Gastrocnemius medialis (tissue), 4 donors: ENCODE results near the gene PRKAA2. TPM values are rescaled to one million over a fixed set of nuclear protein-coding genes. Genes with fewer than 3 reads are reported as not detected.
A peak's percentile ranks its signal among the peaks of the same experiment; 100 is the strongest.

Experiments used
- ATAC-seq, 2 donors: fragments of 150-250 bp; one replicate each; pipeline ENCODE4 v1.9.1; 2016
- DNase-seq, 2 donors: peaks; one replicate each; pipeline ENCODE4 v3.0.0-alpha.2; 2019
- H3K27ac ChIP-seq, 4 donors: fragments of 200-600 bp; sonication (generic); 1 replicate in 1 of 4; 2 replicates in 3 of 4; pipeline ENCODE4 v1.5.1; 2016 to 2018; ENCODE audit warnings: mild to moderate bottlenecking in 2 of 4, moderate library complexity in 1 of 4
- H3K27me3 ChIP-seq, 3 donors: fragments of 200-600 bp; sonication (generic) in 2 of 3; 1 replicate in 1 of 3; 2 replicates in 2 of 3; pipeline versions ENCODE4 v1.5.1 to v1.6.0; 2016 to 2019; ENCODE audit warnings: mild to moderate bottlenecking in 1 of 3, moderate library complexity in 1 of 3
- H3K36me3 ChIP-seq, 2 donors: fragments of 200-600 bp; sonication (generic) in 1 of 2; one replicate each; pipeline ENCODE4 v1.5.1; 2017 to 2018
- H3K4me1 ChIP-seq, 2 donors: fragments of 200-600 bp; sonication (generic) in 1 of 2; one replicate each; pipeline ENCODE4 v1.5.1; 2016 to 2017; ENCODE audit warnings: mild to moderate bottlenecking in 2 of 2
- H3K4me3 ChIP-seq, 4 donors: fragments of 200-600 bp; sonication (generic) in 3 of 4; 1 replicate in 1 of 4; 2 replicates in 3 of 4; pipeline ENCODE4 v1.5.1; 2016 to 2019; ENCODE audit warnings: mild to moderate bottlenecking in 2 of 4
- H3K9me3 ChIP-seq, 3 donors: fragments of 200-600 bp; sonication (generic) in 2 of 3; 1 replicate in 1 of 3; 2 replicates in 2 of 3; pipeline ENCODE4 v1.5.1; 2016 to 2019
- POLR2A ChIP-seq, 2 donors: fragments of 450-650 bp; IDR thresholded peaks; one replicate each; pipeline ENCODE4 v1.6.1; 2017; ENCODE audit warnings: antibody characterized with exemption in 2 of 2, mild to moderate bottlenecking in 2 of 2, moderate library complexity in 2 of 2
- in situ Hi-C, 4 donors: fragments of 200-750 bp; cut with MboI; loops; one replicate each; pipeline versions ENCODE4 v1.15.0 to v1.8.0; 2017; ENCODE audit warnings: low sequenced_read_pairs in 4 of 4
- intact Hi-C: fragments of 100-400 bp; cut with DNase I; formaldehyde crosslinking; loops from one replicate; pipeline ENCODE4 v1.15.1; 2023; ENCODE audit warnings: low total_unique reads
- total RNA-seq, 4 donors: library from RNA; depleted of rRNA; stranded (reverse); fragments of >200 nt; gene quantifications; one replicate each; pipeline versions ENCODE4 v1.1.0 to v1.2.3, GENCODE V29; 2016
- TF ChIP-seq, protein P1 (sequence below), 5 experiments: fragments of 450-650 bp in 3 of 5; fragments of 200-600 bp in 2 of 5; sonication (generic) in 2 of 5; IDR thresholded peaks in 4 of 5; conservative IDR thresholded peaks in 1 of 5; 1 replicate in 4 of 5; 2 replicates in 1 of 5; pipeline ENCODE4 v1.5.1; 2016 to 2019; ENCODE audit warnings: antibody characterized with exemption in 5 of 5, mild to moderate bottlenecking in 3 of 5, moderate library complexity in 3 of 5

Gene PRKAA2
- total RNA-seq, 4 donors from 2014 or later: 24.6 to 78.6 (median 70.9) TPM

DNA sequence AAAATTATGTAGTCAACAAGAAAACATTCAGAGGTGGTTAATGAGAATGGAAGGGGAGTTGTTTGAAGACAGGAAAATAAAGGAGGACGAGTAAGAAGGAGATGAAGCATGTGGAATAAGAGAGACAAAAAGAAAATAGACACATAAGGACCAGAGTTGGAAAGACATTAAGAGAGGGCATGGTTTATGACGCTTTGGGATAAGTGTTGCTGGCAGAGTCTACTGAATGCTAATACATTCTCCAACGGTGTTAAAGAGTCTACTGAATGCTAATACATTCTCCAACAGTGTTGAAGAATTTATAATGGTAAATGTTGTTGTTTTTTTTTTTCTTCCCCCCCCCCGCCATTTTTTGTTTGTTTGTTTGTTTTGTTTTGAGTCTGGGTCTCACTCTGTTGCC is 13.1 kb downstream of the PRKAA2 start:
- peaks cover 30 to 37% of the 10 kb centered on the region in 2 donors for H3K4me1 ChIP-seq
- no peaks in the 10 kb centered on the region for H3K9me3 ChIP-seq
- no peaks in the 10 kb centered on the region for H3K36me3 ChIP-seq
- no peak for ATAC-seq
- TF ChIP-seq POLR2A (IDR thresholded peaks at IDR 0.05): no peak
- TF ChIP-seq, protein P1, sequence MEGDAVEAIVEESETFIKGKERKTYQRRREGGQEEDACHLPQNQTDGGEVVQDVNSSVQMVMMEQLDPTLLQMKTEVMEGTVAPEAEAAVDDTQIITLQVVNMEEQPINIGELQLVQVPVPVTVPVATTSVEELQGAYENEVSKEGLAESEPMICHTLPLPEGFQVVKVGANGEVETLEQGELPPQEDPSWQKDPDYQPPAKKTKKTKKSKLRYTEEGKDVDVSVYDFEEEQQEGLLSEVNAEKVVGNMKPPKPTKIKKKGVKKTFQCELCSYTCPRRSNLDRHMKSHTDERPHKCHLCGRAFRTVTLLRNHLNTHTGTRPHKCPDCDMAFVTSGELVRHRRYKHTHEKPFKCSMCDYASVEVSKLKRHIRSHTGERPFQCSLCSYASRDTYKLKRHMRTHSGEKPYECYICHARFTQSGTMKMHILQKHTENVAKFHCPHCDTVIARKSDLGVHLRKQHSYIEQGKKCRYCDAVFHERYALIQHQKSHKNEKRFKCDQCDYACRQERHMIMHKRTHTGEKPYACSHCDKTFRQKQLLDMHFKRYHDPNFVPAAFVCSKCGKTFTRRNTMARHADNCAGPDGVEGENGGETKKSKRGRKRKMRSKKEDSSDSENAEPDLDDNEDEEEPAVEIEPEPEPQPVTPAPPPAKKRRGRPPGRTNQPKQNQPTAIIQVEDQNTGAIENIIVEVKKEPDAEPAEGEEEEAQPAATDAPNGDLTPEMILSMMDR (IDR thresholded peaks at IDR 0.05 in 4 of 5, conservative IDR thresholded peaks at IDR 0.05 in 1 of 5): no peak
- peak overlapping the region; percentile 5 to 63 (median 42) for H3K27ac ChIP-seq
- H3K4me3 ChIP-seq: no peak overlapping the region
- intact Hi-C loops (no loop called here), in situ Hi-C loops (no loop called here)
- no peaks in the 10 kb centered on the region for H3K27me3 ChIP-seq
- DNase-seq: no peak

GRCh38 chr1:56660293-56660692 is 15.2 kb downstream of the PRKAA2 start:
- H3K27me3 ChIP-seq: no peaks in the 10 kb centered on the region
- H3K9me3 ChIP-seq: no peaks in the 10 kb centered on the region
- in situ Hi-C loops: no loop called here
- no peak overlapping the region for H3K4me3 ChIP-seq
- peaks cover 28 to 48% of the 10 kb centered on the region in 2 donors for H3K4me1 ChIP-seq
- intact Hi-C loops: no loop called here
- no peak for TF ChIP-seq POLR2A (IDR thresholded peaks at IDR 0.05)
- DNase-seq (no peak), ATAC-seq (no peak)
- no peaks in the 10 kb centered on the region for H3K36me3 ChIP-seq
- H3K27ac ChIP-seq: peak overlapping the region in 2 of 4 donors; percentile 12 to 32

DNA sequence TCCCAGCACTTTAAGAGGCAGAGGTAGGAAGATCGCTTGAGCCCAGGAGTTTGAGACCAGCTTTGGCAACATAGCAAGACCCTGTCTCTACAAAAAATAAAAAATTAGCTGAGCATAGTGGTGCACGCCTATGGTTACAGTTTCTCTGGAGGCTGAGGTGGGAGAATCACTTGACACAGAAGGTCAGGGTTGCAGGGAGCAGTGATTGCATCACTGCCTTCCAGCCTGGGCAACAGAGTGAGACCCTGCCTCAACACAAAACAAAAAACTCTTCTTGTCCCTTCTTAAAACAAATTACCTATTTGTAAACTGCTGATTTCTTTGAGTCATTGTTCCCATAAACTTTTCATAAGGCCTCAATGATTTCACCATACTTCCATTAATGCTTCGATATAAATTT is 18.7 kb downstream of the PRKAA2 start:
- no peak for ATAC-seq
- no peak overlapping the region for H3K27ac ChIP-seq
- DNase-seq: no peak
- no peak overlapping the region for H3K4me3 ChIP-seq
- H3K36me3 ChIP-seq: no peaks in the 10 kb centered on the region
- intact Hi-C loops (no loop called here), in situ Hi-C loops (no loop called here)
- H3K4me1 ChIP-seq: peaks cover 27 to 48% of the 10 kb centered on the region in 2 donors
- no peak for TF ChIP-seq POLR2A (IDR thresholded peaks at IDR 0.05)
- TF ChIP-seq, protein P1 (IDR thresholded peaks at IDR 0.05 in 4 of 5, conservative IDR thresholded peaks at IDR 0.05 in 1 of 5): no peak
- H3K27me3 ChIP-seq: no peaks in the 10 kb centered on the region
- H3K9me3 ChIP-seq: no peaks in the 10 kb centered on the region

- no peaks in the 10 kb centered on the region for H3K9me3 ChIP-seq
- in situ Hi-C loops (no loop called here), intact Hi-C loops (no loop called here)
- DNase-seq (no peak), ATAC-seq (no peak)
- H3K36me3 ChIP-seq: no peaks in the 10 kb centered on the region
- peaks cover 27 to 43% of the 10 kb centered on the region in 2 donors for H3K4me1 ChIP-seq
- H3K4me3 ChIP-seq: no peak overlapping the region
- H3K27ac ChIP-seq: no peak overlapping the region
- TF ChIP-seq POLR2A (IDR thresholded peaks at IDR 0.05): no peak
- TF ChIP-seq, protein P1 (IDR thresholded peaks at IDR 0.05 in 4 of 5, conservative IDR thresholded peaks at IDR 0.05 in 1 of 5): no peak
- H3K27me3 ChIP-seq: no peaks in the 10 kb centered on the region
Observed at GRCh38 chr1:56665384-56665783, 20.3 kb downstream of the PRKAA2 start.

DNA sequence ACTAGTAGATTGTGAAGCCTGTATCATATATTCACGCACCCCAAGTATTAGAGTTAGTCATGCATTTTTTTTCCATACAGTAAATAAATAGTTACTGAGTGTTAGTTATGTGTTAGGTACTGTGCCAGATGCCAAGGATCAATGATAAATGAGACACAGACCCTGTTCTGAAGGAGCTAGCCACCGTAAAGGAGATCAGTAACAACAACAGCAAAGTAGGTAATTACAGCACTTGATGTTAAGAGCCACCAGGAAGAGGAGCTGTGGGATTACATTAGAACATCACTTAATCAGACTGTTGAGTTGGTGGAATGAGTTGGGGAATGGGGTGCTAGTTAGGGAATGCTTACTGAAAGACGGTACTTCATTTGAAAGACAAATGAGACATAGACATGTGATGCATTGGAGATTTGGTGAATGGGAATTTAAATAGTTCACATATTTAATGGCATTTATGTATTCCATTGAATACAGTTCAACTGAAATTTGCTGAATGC is 21.0 kb downstream of the PRKAA2 start:
- H3K9me3 ChIP-seq: no peaks in the 10 kb centered on the region
- DNase-seq: no peak
- H3K27ac ChIP-seq: no peak overlapping the region
- in situ Hi-C loops (no loop called here), intact Hi-C loops (loop anchor here (2.0 kb wide), 1 partner anchor 43 kb away; no protein-coding TSS in a partner anchor)
- H3K36me3 ChIP-seq: no peaks in the 10 kb centered on the region
- ATAC-seq: no peak
- peaks cover 28 to 43% of the 10 kb centered on the region in 2 donors for H3K4me1 ChIP-seq
- TF ChIP-seq POLR2A (IDR thresholded peaks at IDR 0.05): no peak
- TF ChIP-seq, protein P1 (IDR thresholded peaks at IDR 0.05 in 4 of 5, conservative IDR thresholded peaks at IDR 0.05 in 1 of 5): no peak
- no peak overlapping the region for H3K4me3 ChIP-seq
- no peaks in the 10 kb centered on the region for H3K27me3 ChIP-seq
